Measurements from ENCODE around the gene LAMA1. TPM values are rescaled to one million over a fixed set of nuclear protein-coding genes. Genes with fewer than 3 reads are reported as not detected.

LAMA1 gene
- total RNA-seq, 1 experiment from 2014 or later: not detected

- ChIA-PET CTCF (interaction anchor here (0.6 kb wide), 1 partner anchor 1473 kb away, joined by 3 read pairs; no protein-coding TSS in a partner anchor), POLR2A (ENCODE audit: low non-redundant PET) (no interaction called here)
- no peaks in the 10 kb centered on the region for H3K9me3 ChIP-seq (ENCODE audit: low read depth, low read length, poor library complexity, severe bottlenecking)
- H3K36me3 ChIP-seq (ENCODE audit: insufficient read depth, low read length, poor library complexity, severe bottlenecking): no peaks in the 10 kb centered on the region
- no peaks in the 10 kb centered on the region for H3K4me1 ChIP-seq (ENCODE audit: insufficient read depth, low read length, poor library complexity, severe bottlenecking)
- DNase-seq (ENCODE audit: low spot score): no peak
- H3K27ac ChIP-seq (ENCODE audit: low read depth, low read length, poor library complexity, severe bottlenecking): no peak overlapping the region
- no TSS peak for BruUV-seq (replicated peaks)
- no peaks in the 10 kb centered on the region for H3K27me3 ChIP-seq (replicated peaks; ENCODE audit: insufficient read depth, low read depth, low read length, poor library complexity)
- H3K4me3 ChIP-seq (ENCODE audit: low read depth, low read length, poor library complexity, severe bottlenecking): no peak overlapping the region
- TF ChIP-seq, protein P1, sequence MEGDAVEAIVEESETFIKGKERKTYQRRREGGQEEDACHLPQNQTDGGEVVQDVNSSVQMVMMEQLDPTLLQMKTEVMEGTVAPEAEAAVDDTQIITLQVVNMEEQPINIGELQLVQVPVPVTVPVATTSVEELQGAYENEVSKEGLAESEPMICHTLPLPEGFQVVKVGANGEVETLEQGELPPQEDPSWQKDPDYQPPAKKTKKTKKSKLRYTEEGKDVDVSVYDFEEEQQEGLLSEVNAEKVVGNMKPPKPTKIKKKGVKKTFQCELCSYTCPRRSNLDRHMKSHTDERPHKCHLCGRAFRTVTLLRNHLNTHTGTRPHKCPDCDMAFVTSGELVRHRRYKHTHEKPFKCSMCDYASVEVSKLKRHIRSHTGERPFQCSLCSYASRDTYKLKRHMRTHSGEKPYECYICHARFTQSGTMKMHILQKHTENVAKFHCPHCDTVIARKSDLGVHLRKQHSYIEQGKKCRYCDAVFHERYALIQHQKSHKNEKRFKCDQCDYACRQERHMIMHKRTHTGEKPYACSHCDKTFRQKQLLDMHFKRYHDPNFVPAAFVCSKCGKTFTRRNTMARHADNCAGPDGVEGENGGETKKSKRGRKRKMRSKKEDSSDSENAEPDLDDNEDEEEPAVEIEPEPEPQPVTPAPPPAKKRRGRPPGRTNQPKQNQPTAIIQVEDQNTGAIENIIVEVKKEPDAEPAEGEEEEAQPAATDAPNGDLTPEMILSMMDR (conservative IDR thresholded peaks at IDR 0.05; ENCODE audit: low read depth, low read length): no peak
- TF ChIP-seq EZH2 (IDR thresholded peaks at IDR 0.05; ENCODE audit: borderline replicate concordance, low read depth, low read length, poor library complexity, severe bottlenecking): no peak
- intact Hi-C loops (cut with micrococcal nuclease; ENCODE audit: unreplicated experiment): no loop called here
These were observed 94.0 kb downstream of the LAMA1 start for GRCh38 chr18:7023581-7023980.

GRCh38 chr18:7023063-7023580, 94.5 kb downstream of the LAMA1 start:
- BruUV-seq (replicated peaks): no TSS peak
- POLR2A ChIA-PET (ENCODE audit: low non-redundant PET): no interaction called here
- no peaks in the 10 kb centered on the region for H3K9me3 ChIP-seq (ENCODE audit: low read depth, low read length, poor library complexity, severe bottlenecking)
- no peaks in the 10 kb centered on the region for H3K36me3 ChIP-seq (ENCODE audit: insufficient read depth, low read length, poor library complexity, severe bottlenecking)
- no peak overlapping the region for H3K27ac ChIP-seq (ENCODE audit: low read depth, low read length, poor library complexity, severe bottlenecking)
- intact Hi-C loops (cut with micrococcal nuclease; ENCODE audit: unreplicated experiment): no loop called here
- no peaks in the 10 kb centered on the region for H3K27me3 ChIP-seq (replicated peaks; ENCODE audit: insufficient read depth, low read depth, low read length, poor library complexity)
- CTCF ChIA-PET: interaction anchor here (0.6 kb wide), 1 partner anchor 1473 kb away, joined by 3 read pairs; no protein-coding TSS in a partner anchor
- no peaks in the 10 kb centered on the region for H3K4me1 ChIP-seq (ENCODE audit: insufficient read depth, low read length, poor library complexity, severe bottlenecking)
- TF ChIP-seq, protein P1 (conservative IDR thresholded peaks at IDR 0.05; ENCODE audit: low read depth, low read length): no peak
- no peak for TF ChIP-seq EZH2 (IDR thresholded peaks at IDR 0.05; ENCODE audit: borderline replicate concordance, low read depth, low read length, poor library complexity, severe bottlenecking)
- no peak overlapping the region for H3K4me3 ChIP-seq (ENCODE audit: low read depth, low read length, poor library complexity, severe bottlenecking)
- no peak for DNase-seq (ENCODE audit: low spot score)

GRCh38 chr18:7021994-7022840, 95.4 kb downstream of the LAMA1 start:
- DNase-seq (ENCODE audit: low spot score): peak; percentile 15
- H3K27me3 ChIP-seq (replicated peaks; ENCODE audit: insufficient read depth, low read depth, low read length, poor library complexity): no peaks in the 10 kb centered on the region
- BruUV-seq (replicated peaks): no TSS peak
- no peak overlapping the region for H3K4me3 ChIP-seq (ENCODE audit: low read depth, low read length, poor library complexity, severe bottlenecking)
- intact Hi-C loops (cut with micrococcal nuclease; ENCODE audit: unreplicated experiment): no loop called here
- POLR2A ChIA-PET (ENCODE audit: low non-redundant PET): no interaction called here
- H3K36me3 ChIP-seq (ENCODE audit: insufficient read depth, low read length, poor library complexity, severe bottlenecking): no peaks in the 10 kb centered on the region
- no peak overlapping the region for H3K27ac ChIP-seq (ENCODE audit: low read depth, low read length, poor library complexity, severe bottlenecking)
- no peak for TF ChIP-seq EZH2 (IDR thresholded peaks at IDR 0.05; ENCODE audit: borderline replicate concordance, low read depth, low read length, poor library complexity, severe bottlenecking)
- TF ChIP-seq, protein P1 (conservative IDR thresholded peaks at IDR 0.05; ENCODE audit: low read depth, low read length): peak; percentile 33; the same call in 1 of the 2 replicates
- H3K4me1 ChIP-seq (ENCODE audit: insufficient read depth, low read length, poor library complexity, severe bottlenecking): no peaks in the 10 kb centered on the region
- CTCF ChIA-PET: no interaction called here
- peaks cover 2% of the 10 kb centered on the region for H3K9me3 ChIP-seq (ENCODE audit: low read depth, low read length, poor library complexity, severe bottlenecking)
